Adrenal gland (tissue), 5 donors: ENCODE data around the gene CRADD.

Experiments used
- POLR2A ChIP-seq, 2 donors: fragments of 450-650 bp; IDR thresholded peaks; one replicate each; pipeline ENCODE4 v1.6.1; 2017; ENCODE audit warnings: antibody characterized with exemption in 2 of 2, mild to moderate bottlenecking in 2 of 2, moderate library complexity in 1 of 2
- TF ChIP-seq, protein P1 (sequence below), 6 experiments: fragments of 450-650 bp in 4 of 6; fragments of 200-600 bp in 2 of 6; sonication (generic) in 1 of 6; IDR thresholded peaks; 1 replicate in 5 of 6; 2 replicates in 1 of 6; pipeline versions ENCODE4 v1.5.1 to v1.8.0; 2016 to 2021; ENCODE audit warnings: antibody characterized with exemption in 6 of 6, mild to moderate bottlenecking in 2 of 6, moderate library complexity in 1 of 6
- donor health status: DM: no; HTN: no; CAD: no.

DNA sequence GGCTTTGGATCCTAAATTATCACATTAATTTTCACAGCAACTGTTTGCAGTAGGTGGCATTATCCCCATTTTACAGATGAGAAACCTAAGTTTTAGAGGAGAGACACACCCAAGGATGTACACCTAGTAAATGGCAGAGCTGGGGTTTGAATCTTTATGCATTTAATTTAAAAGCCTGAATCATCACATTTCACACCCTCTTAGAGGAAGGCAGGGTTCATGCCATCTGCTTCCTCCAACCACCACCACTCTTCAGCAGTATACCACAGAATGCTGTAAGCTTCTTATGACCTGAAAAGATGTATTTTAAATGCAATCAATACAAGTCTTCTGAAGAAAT lies 90.3 kb downstream of the CRADD start:
- TF ChIP-seq POLR2A (IDR thresholded peaks at IDR 0.05) = no peak
- TF ChIP-seq, protein P1, sequence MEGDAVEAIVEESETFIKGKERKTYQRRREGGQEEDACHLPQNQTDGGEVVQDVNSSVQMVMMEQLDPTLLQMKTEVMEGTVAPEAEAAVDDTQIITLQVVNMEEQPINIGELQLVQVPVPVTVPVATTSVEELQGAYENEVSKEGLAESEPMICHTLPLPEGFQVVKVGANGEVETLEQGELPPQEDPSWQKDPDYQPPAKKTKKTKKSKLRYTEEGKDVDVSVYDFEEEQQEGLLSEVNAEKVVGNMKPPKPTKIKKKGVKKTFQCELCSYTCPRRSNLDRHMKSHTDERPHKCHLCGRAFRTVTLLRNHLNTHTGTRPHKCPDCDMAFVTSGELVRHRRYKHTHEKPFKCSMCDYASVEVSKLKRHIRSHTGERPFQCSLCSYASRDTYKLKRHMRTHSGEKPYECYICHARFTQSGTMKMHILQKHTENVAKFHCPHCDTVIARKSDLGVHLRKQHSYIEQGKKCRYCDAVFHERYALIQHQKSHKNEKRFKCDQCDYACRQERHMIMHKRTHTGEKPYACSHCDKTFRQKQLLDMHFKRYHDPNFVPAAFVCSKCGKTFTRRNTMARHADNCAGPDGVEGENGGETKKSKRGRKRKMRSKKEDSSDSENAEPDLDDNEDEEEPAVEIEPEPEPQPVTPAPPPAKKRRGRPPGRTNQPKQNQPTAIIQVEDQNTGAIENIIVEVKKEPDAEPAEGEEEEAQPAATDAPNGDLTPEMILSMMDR (IDR thresholded peaks at IDR 0.05) = no peak
